Measurements from ENCODE around the gene TMPRSS6.

DNA sequence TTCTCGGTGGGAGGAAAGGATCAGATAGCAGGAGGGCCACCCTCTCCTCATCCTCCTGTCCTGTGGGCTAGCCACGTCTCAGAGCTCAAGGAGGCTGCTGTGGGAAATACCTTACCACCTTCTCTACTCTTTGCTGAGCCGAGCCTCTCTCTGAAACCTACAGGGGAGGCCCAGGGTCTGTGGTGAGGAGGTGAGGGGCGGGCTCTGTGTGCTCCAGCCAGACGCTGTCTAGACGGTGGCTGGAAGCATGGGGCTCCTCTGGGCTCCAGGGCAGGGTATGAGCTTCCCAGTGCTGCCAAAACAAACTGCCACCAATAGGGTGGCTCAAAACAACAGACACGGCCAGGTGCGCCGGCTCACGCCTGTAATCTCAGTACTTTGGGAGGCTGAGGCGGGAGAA, 5.5 kb upstream of the TMPRSS6 start:
- TF ChIP-seq EZH2 (IDR thresholded peaks at IDR 0.05; ENCODE audit: insufficient read depth, poor library complexity, severe bottlenecking): no peak
- no peak for TF ChIP-seq EZH2phosphoT487 (IDR thresholded peaks at IDR 0.05; ENCODE audit: insufficient read depth, low read depth)
